Ectodermal cell (in vitro differentiated cells): ENCODE data around the gene PFN1. TPM values are rescaled to one million over a fixed set of nuclear protein-coding genes. Genes with fewer than 3 reads are reported as not detected.
A peak's percentile ranks its signal among the peaks of the same experiment; 100 is the strongest.

Experiments used
- H3K27ac ChIP-seq: 2 replicates; pipeline ENCODE4 v1.7.0; 2013; ENCODE audit warnings: mild to moderate bottlenecking, low read depth, low read length; ENCODE audit not compliant: insufficient read depth, poor library complexity, severe bottlenecking
- H3K27me3 ChIP-seq: 2 replicates; pipeline ENCODE4 v1.7.0; 2013; ENCODE audit warnings: mild to moderate bottlenecking, low read length; ENCODE audit not compliant: insufficient read depth, control insufficient read depth, poor library complexity, severe bottlenecking
- H3K36me3 ChIP-seq: one replicate; pipeline ENCODE4 v1.7.0; 2013; ENCODE audit warnings: low read length; ENCODE audit not compliant: control insufficient read depth, insufficient read depth
- H3K4me1 ChIP-seq: one replicate; pipeline ENCODE4 v1.7.0; 2013; ENCODE audit warnings: low read length; ENCODE audit not compliant: control insufficient read depth, insufficient read depth
- H3K4me3 ChIP-seq: 2 replicates; pipeline ENCODE4 v1.7.0; 2013; ENCODE audit warnings: low read depth, low read length, control low read depth; ENCODE audit not compliant: insufficient read depth
- H3K9me3 ChIP-seq: 2 replicates; pipeline ENCODE4 v1.7.0; 2013; ENCODE audit warnings: mild to moderate bottlenecking, low read length, moderate library complexity; ENCODE audit not compliant: control insufficient read depth
- WGBS, 2 experiments: methylation state at CpG; one replicate each; pipeline ENCODE4 v1.1.7; 2013; ENCODE audit warnings: missing lambda C conversion rate in 2 of 2; 5-methylcytosine and 5-hydroxymethylcytosine counted together
- polyA plus RNA-seq, 4 experiments: library from polyadenylated mRNA; stranded (reverse); fragments of 50-300 nt; gene quantifications; one replicate each; pipeline ENCODE4 v1.2.3, GENCODE V29; 2013

The PFN1 gene
- polyA plus RNA-seq (2013, experiment 1 of 4), result 623 TPM
- polyA plus RNA-seq (2013, experiment 2 of 4), result 574 TPM
- 704 TPM for polyA plus RNA-seq (2013, experiment 3 of 4)
- 677 TPM for polyA plus RNA-seq (2013, experiment 4 of 4)

DNA sequence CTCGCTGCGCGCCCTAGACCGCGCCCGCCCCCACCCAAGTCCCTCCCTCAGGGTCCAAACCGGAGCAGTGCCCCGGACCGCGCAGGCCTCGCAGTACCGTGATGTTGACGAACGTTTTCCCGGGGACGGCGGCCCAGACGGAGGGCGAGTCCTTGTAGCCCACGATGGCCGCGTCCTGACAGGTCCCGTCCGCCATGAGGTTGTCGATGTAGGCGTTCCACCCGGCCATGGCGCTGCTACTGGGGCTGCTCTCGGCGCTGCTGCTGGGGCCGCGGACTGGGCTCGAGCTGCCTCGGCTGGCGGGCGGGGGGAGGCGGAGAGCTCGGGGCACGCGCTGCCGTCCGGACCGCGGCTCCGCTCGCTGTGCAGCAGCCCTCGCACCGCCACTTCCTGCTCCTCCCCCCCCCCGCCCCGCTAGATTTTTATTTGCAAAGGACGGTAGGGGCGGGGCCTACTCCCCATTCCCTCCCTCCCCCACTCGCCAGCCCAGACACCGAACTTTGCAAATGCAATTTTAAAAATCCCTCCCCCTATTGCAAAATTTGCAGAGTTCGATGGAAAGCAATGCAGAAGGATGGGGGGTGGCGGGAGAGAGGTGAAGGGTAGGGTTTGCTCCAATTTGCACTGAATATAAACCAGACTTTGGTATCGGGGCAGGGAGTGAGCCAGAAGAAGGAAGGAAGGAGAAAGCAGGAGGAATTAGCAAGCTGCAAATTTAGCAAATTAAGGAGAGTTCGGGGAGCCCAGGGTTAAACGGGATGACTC lies at the start of gene PFN1:
PFN1 (minus strand) TSS at position 365 of the 765 bp plus-strand sequence; CDS start at position 229, 136 bp downstream.
- H3K9me3 ChIP-seq, result no peaks in the 10 kb centered on the region
- H3K36me3 ChIP-seq, result peaks cover 15% of the 10 kb centered on the region
- no peaks in the 10 kb centered on the region for H3K27me3 ChIP-seq
- H3K4me1 ChIP-seq, result peaks cover 23% of the 10 kb centered on the region
- WGBS, 2 experiments, result 0% methylated on average over 53 of the region's 59 CpGs
- peak within 1 kb of the TSS; percentile 97 for H3K4me3 ChIP-seq
- H3K27ac ChIP-seq, result peak within 1 kb of the TSS; percentile 91

DNA sequence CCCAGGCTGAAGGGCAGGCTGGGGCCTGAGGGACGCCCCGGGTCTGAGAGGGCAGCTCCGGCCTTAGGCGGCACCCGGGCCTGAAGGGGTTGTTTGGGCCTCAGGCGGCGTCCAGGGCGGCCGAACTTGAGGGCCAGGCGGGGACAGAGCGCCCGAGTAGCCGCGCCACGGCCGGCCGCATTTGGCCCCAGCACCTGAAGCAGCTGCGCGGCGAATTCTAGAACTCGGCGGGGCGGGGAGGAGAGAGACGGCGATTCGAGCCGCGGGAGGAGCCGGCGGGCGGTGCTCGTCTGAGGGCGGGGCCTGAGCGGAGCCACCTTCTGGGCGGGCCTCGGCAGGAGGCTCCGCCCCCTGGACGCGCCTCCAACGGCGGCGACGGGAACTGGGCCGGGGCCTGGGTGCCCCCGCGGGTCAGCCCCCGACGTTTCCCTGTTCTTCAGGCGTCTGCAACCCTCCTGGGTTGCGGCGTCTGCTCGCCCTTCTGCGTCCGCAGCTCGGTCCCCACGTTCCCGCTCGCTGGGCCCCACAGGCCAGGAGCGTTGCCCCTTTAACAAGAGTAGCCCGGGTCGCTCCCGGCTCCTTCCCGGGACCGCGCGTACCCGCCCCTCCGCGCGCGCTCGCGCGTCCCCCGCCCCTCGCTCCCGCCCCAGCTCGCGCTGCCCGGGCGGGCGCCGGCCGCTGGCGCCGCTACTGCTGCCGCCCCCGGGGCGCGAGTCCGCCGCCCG lies 49.1 kb upstream of the PFN1 start, which contains the start of the genes INCA1 and KIF1C:
INCA1 (minus strand) TSS at position 221 of the 725 bp plus-strand sequence. CDS start 3,085 bp downstream, outside the sequence.
KIF1C (plus strand) TSS at position 649 of the 725 bp plus-strand sequence. CDS start 2,297 bp downstream, outside the sequence.
- WGBS, 2 experiments, result 1% methylated on average over 93 of the region's 93 CpGs
- Histone ChIP-seq H3K4me3 (peak within 1 kb of the TSS; percentile 89), H3K36me3 (peaks cover 15% of the 10 kb centered on the region), H3K9me3 (no peaks in the 10 kb centered on the region), H3K27ac (peak within 1 kb of the TSS; percentile 69), H3K4me1 (peaks cover 17% of the 10 kb centered on the region), H3K27me3 (peaks cover 24% of the 10 kb centered on the region)

DNA sequence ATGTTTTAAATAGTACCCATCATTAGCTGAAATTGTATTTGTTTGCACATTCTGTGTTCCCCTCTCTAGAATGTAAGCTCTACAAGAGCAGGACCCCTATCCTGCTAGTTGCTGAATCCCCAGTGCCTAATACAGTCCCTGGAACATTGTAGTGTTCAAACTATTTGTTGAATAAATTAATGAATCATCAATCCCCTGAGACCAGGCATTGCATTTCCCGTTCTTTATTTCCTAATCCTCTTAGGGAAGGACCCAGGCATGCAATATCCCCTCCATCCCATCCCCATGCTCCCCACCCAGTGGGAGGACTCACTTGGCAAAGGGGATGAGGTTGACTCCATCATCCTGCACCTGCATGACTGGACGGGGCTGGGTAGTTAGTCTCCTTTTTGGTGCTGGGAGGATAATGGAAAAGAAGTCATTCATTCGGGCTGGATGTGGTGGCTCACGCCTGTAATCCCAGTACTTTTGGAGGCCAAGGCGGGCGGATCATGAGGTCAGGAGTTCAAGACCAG lies 45.8 kb upstream of the PFN1 start:
- 88 to 89% methylated on average over 6 of the region's 6 CpGs for WGBS, 2 experiments
- no peak overlapping the region for H3K27ac ChIP-seq
- peaks cover 8% of the 10 kb centered on the region for H3K4me1 ChIP-seq
- no peaks in the 10 kb centered on the region for H3K36me3 ChIP-seq
- H3K9me3 ChIP-seq, result no peaks in the 10 kb centered on the region
- H3K27me3 ChIP-seq, result peaks cover 24% of the 10 kb centered on the region
- H3K4me3 ChIP-seq, result no peak overlapping the region

DNA sequence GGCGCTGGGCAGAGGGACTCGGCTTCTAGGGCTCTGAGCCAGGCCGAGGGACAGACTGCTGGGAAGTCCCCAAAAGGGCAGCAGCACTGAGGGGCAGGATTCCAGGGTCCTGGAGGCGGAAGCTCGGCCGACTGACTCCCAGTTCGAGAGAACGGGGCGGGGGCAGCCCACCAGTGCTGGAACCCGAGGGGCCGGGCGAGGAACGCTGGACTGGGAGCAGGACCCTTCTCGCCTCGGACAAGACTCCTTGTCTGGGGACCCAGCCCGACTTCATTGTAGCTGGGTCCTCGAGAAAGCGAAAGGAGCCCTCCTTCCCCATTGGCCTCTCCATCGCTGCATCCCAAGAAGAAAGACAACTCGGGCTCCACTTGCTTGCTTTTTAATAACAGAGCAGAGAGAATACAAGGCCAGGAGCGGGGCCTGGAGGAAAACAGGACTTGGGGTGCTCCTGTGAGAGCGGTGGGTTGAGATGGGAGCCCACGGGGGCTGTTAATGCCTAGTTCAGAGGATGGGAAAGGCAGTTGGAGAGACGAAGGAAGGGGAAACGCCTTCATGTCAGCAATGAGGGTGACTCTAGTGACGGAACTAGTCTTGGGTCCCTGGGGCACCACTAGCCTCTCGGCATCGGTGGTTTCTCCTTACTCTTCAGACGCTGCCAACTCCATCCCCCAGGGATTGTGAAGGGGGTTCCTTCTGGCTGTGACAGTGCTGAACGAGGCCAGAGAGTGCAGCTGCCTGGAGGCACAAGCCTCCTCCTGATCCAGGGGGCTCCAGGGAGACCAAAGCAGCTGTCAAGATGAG lies 39.6 kb upstream of the PFN1 start:
- WGBS, 2 experiments, result 25 to 26% methylated on average over 30 of the region's 30 CpGs
- Histone ChIP-seq H3K27me3 (peaks cover 11% of the 10 kb centered on the region), H3K9me3 (no peaks in the 10 kb centered on the region), H3K36me3 (no peaks in the 10 kb centered on the region), H3K4me1 (peaks cover 10% of the 10 kb centered on the region), H3K27ac (no peak overlapping the region), H3K4me3 (peak overlapping the region; percentile 76)

DNA sequence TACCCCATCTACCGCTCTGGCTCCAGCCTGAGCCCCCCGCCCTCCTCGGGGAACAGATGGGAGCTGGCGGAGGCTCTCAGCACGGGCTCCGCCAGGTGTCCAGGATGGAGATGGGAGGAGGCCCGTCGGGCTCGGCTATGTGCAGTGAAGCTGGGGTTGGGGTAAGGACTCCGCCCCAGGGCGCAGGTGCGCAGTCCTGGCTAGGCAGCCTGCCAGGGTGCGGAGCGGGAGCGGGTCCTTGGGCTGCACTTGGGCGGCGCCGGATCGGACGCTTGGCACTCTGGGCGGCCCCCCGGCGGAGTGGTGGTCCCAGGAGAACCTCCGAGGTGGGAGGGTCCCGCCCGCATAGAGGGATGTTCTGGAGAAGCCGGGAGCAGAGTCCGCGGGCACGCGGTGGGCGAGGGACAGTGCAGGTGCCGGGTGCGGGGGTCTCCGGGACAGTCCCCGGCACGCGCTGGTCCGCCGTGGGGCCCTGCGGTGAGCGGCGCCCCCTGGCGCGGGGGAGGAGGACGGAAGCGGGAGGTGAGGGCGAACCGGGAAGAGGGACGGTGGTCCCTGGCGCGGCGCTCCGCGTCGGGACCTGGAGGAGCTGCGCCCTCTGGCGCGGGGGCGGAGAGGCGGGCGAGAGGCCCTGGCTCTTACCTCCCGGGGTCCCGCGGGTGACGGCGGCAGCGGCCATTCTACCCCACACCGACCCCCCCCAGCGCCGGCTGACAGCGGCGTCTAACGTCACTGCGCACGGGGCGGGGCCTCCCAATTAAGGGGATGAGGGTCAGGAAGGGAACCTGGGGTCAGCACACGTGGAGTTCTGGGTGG lies 38.8 kb upstream of the PFN1 start, which contains the start of gene CAMTA2:
CAMTA2 (minus strand) TSS at position 725 of the 816 bp plus-strand sequence. CDS start 1,453 bp downstream, outside the sequence.
- WGBS, 2 experiments, result 2 to 3% methylated on average over 78 of the region's 78 CpGs
- Histone ChIP-seq H3K36me3 (no peaks in the 10 kb centered on the region), H3K27ac (no peak within 1 kb of the TSS), H3K4me3 (peak within 1 kb of the TSS; percentile 76), H3K27me3 (peaks cover 11% of the 10 kb centered on the region), H3K9me3 (no peaks in the 10 kb centered on the region), H3K4me1 (peaks cover 10% of the 10 kb centered on the region)

DNA sequence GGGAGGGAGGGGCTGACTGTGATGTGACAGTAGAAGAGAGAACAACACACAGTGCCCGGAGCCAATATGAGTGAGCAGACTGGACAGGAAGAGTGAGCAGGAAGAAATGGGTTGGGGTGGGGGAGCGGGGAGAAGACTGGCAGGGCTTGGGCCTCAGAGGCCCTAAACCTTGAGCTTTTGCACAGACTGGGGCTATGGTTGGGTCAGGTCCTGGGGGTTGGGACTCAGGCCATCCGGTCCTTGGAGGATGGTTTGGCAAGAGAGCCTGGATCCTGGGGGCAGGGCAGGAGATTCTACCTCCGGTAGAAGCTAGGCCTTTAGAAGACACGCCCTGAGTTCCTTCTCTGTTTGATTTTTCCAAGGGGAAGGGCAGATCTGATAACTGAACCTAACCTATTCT lies 38.1 kb upstream of the PFN1 start:
- peaks cover 11% of the 10 kb centered on the region for H3K27me3 ChIP-seq
- H3K4me3 ChIP-seq, result peak overlapping the region; percentile 76
- no peaks in the 10 kb centered on the region for H3K36me3 ChIP-seq
- no peak overlapping the region for H3K27ac ChIP-seq
- no peaks in the 10 kb centered on the region for H3K9me3 ChIP-seq
- 81 to 89% methylated on average over 5 of the region's 5 CpGs for WGBS, 2 experiments
- H3K4me1 ChIP-seq, result peaks cover 10% of the 10 kb centered on the region

DNA sequence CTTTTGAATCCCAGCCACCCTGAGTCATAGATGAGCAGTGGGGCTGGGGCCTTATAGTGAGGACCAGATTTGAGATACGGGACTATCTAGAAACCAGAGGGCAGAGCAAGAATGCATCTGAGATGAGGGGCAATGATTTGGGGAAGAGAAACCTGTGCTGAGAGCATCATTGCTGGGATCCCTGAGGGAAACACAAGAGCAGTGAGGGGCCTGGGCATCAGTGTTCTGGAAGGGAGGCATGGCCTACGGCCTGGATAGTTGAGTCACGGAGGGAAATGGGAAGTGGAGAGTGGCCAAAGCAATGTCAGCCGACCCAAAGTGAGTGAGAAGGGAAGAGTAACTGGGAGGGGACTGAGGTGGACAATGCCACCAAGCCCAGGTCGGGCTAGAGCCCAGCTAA lies 34.0 kb upstream of the PFN1 start:
- WGBS, 2 experiments, result 72 to 74% methylated on average over 5 of the region's 5 CpGs

DNA sequence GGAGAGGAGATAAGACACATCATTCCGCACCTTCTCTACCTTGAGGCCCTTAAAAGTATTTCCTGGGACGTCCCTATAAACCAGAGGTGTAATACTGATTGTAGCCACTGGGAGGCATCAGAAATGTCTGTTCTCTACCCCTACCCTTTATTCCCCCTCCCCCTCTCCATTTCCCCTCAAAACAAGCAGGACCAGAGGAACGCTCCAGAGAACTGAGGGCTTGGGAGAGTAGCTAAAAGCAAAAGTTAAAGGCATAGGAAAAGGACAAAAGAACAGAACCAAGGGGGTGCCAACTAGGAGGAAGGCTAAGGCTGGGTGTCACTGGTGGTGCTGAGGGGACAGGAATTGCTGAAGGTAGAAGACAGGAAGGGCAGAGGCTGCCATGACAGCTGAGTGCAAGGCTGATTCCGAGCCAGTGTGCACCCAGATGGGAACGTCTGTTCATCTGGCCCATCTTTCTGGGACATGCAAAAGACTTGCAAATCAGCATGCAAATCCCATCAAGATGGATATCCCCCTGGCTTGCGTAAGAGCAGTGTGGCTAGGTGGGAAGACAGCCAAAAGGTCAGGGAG lies 32.4 kb upstream of the PFN1 start:
- Histone ChIP-seq H3K9me3 (no peaks in the 10 kb centered on the region), H3K27ac (no peak overlapping the region), H3K4me3 (no peak overlapping the region), H3K36me3 (no peaks in the 10 kb centered on the region), H3K27me3 (no peaks in the 10 kb centered on the region), H3K4me1 (no peaks in the 10 kb centered on the region)
- WGBS, 2 experiments, result 56 to 59% methylated on average over 6 of the region's 6 CpGs

More for the DNA sequence above, 34.0 kb upstream of the PFN1 start:
- Histone ChIP-seq H3K27ac (no peak overlapping the region), H3K4me3 (no peak overlapping the region), H3K36me3 (no peaks in the 10 kb centered on the region), H3K27me3 (no peaks in the 10 kb centered on the region), H3K9me3 (no peaks in the 10 kb centered on the region), H3K4me1 (no peaks in the 10 kb centered on the region)

DNA sequence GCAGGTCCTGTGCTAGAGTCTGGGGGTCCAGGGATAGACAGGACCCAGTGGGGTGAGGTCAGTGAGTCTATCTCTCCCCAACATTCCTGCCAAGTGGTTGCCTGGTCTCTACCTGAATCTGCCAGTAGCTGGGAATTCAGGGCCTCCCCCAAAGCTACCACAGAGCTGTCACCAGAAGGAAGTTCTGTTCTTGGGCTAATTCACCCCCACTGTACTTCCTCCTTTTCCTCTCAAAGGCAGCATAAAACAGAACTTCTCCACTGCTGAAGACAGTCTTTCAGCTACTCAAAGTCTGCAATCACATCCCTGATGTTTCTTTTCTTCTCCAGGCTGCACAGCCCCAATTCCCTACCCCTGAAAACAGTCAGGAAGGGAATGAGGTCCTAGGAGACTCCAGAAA lies 30.4 kb upstream of the PFN1 start:
- Histone ChIP-seq H3K4me3 (no peak overlapping the region), H3K27me3 (no peaks in the 10 kb centered on the region), H3K9me3 (no peaks in the 10 kb centered on the region), H3K36me3 (no peaks in the 10 kb centered on the region), H3K27ac (no peak overlapping the region), H3K4me1 (no peaks in the 10 kb centered on the region)
